K562 (cell line): Measurements from ENCODE around the gene FAM83E. TPM values are rescaled to one million over a fixed set of nuclear protein-coding genes. Genes with fewer than 3 reads are reported as not detected.

Source experiments
- CBFA2T3 ChIP-seq: fragments of 450-650 bp; IDR thresholded peaks from 2 replicates; pipeline ENCODE4 v1.6.1; 2017
- CCAR2 ChIP-seq: fragments of 200-400 bp; formaldehyde crosslinking; IDR thresholded peaks from 2 replicates; pipeline ENCODE4 v1.6.1; 2017; ENCODE audit warnings: mild to moderate bottlenecking, low read depth, low read length
- CHCHD3 ChIP-seq: fragments of 250-450 bp; sonication (Bioruptor Pico); IDR thresholded peaks from 2 replicates; pipeline ENCODE4 v2.1.2; 2022; ENCODE audit warnings: mild to moderate bottlenecking
- DMBX1 ChIP-seq: fragments of 250-450 bp; sonication (Bioruptor Pico); IDR thresholded peaks from 2 replicates; pipeline ENCODE4 v1.8.0; 2022; ENCODE audit warnings: inconsistent platforms, mild to moderate bottlenecking, moderate library complexity, borderline replicate concordance
- HIVEP1 ChIP-seq: fragments of 250-450 bp; sonication (Bioruptor Pico); IDR thresholded peaks from 2 replicates; pipeline ENCODE4 v1.4.0; 2020; ENCODE audit warnings: mild to moderate bottlenecking
- HMBOX1 ChIP-seq: sonication (generic); IDR thresholded peaks from 2 replicates; pipeline ENCODE4 v1.6.1; 2016
- KAT8 ChIP-seq: fragments of 450-650 bp; IDR thresholded peaks from 2 replicates; pipeline ENCODE4 v1.6.1; 2016; ENCODE audit warnings: low read depth, mild to moderate bottlenecking
- KDM1A ChIP-seq, 2 experiments: fragments of 450-650 bp; IDR thresholded peaks; 2 replicates each; pipeline ENCODE4 v1.6.1; 2016; ENCODE audit warnings: mild to moderate bottlenecking in 2 of 2
- MTA1 ChIP-seq: fragments of 450-650 bp; IDR thresholded peaks from 2 replicates; pipeline ENCODE4 v1.6.1; 2017; ENCODE audit warnings: borderline replicate concordance
- MXI1 ChIP-seq: IDR thresholded peaks from 2 replicates; pipeline ENCODE4 v1.6.1; 2011; ENCODE audit warnings: low read depth, mild to moderate bottlenecking, improper control_type of control experiment, low read length
- MYC ChIP-seq, 2 experiments: fragments of 250-450 bp in 1 of 2; sonication (Bioruptor Pico) in 1 of 2; IDR thresholded peaks; 2 replicates each; pipeline versions ENCODE4 v1.5.1 to v1.6.1; 2012 to 2021; ENCODE audit warnings: low read depth in 2 of 2, borderline replicate concordance in 1 of 2, improper control_type of control experiment in 1 of 2, low read length in 1 of 2, mild to moderate bottlenecking in 1 of 2, moderate library complexity in 1 of 2
- NCOA1 ChIP-seq: fragments of 450-650 bp; IDR thresholded peaks from 2 replicates; pipeline ENCODE4 v1.6.1; 2016; ENCODE audit warnings: low read depth
- NR1H2 ChIP-seq: sonication (generic); formaldehyde crosslinking; IDR thresholded peaks from 2 replicates; pipeline ENCODE4 v1.4.0; 2020; ENCODE audit warnings: mild to moderate bottlenecking, missing genetic modification reagents
- POLR2G ChIP-seq: fragments of 200-400 bp; formaldehyde crosslinking; IDR thresholded peaks from 2 replicates; pipeline ENCODE4 v1.6.1; 2017; ENCODE audit warnings: low read depth, mild to moderate bottlenecking, antibody characterized with exemption, low read length, moderate library complexity
- PYGO2 ChIP-seq: fragments of 450-650 bp; IDR thresholded peaks from 2 replicates; pipeline ENCODE4 v1.6.1; 2016; ENCODE audit warnings: mild to moderate bottlenecking, missing genetic modification characterization, moderate library complexity, missing compliant biosample characterization
- RAD51 ChIP-seq: fragments of 450-650 bp; IDR thresholded peaks from 2 replicates; pipeline ENCODE4 v1.7.1; 2016; ENCODE audit warnings: low read depth, mild to moderate bottlenecking, borderline replicate concordance
- SMAD1 ChIP-seq: fragments of 150-350 bp; IDR thresholded peaks from 2 replicates; pipeline ENCODE4 v1.6.1; 2014; ENCODE audit warnings: low read length, low read depth; ENCODE audit not compliant: partially characterized antibody
- ZBTB17 ChIP-seq: fragments of 450-650 bp; formaldehyde crosslinking; IDR thresholded peaks from 2 replicates; pipeline ENCODE4 v1.4.0; 2020; ENCODE audit warnings: mild to moderate bottlenecking
- ZBTB33 ChIP-seq: sonication (generic); formaldehyde crosslinking; IDR thresholded peaks from 2 replicates; pipeline ENCODE4 v1.8.1; 2023; ENCODE audit warnings: mild to moderate bottlenecking, missing genetic modification reagents
- ZNF263 ChIP-seq: sonication (generic); formaldehyde crosslinking; IDR thresholded peaks from 2 replicates; pipeline ENCODE4 v1.8.0; 2022; ENCODE audit warnings: mild to moderate bottlenecking, missing genetic modification reagents, borderline replicate concordance
- ZNF3 ChIP-seq: fragments of 250-450 bp; sonication (Bioruptor Pico); IDR thresholded peaks from 2 replicates; pipeline ENCODE4 v1.5.0; 2021; ENCODE audit warnings: mild to moderate bottlenecking, moderate library complexity
- ZNF507 ChIP-seq: conservative IDR thresholded peaks from 2 replicates; pipeline ENCODE4 v1.6.1; 2017; ENCODE audit warnings: missing genetic modification characterization, missing compliant biosample characterization
- ZNF589 ChIP-seq: fragments of 200-800 bp; sonication (Bioruptor generic); IDR thresholded peaks from 2 replicates; pipeline ENCODE4 v1.6.1; 2016; ENCODE audit warnings: low read depth, missing genetic modification characterization, missing compliant biosample characterization
- ZNF644 ChIP-seq: fragments of 200-800 bp; sonication (Bioruptor generic); IDR thresholded peaks from 2 replicates; pipeline ENCODE4 v1.6.1; 2016; ENCODE audit warnings: low read depth, missing genetic modification characterization, missing compliant biosample characterization
- ZNF655 ChIP-seq: fragments of 250-450 bp; sonication (Bioruptor Pico); IDR thresholded peaks from 2 replicates; pipeline ENCODE4 v1.5.0; 2021
- ZNF695 ChIP-seq: fragments of 450-650 bp; formaldehyde crosslinking; IDR thresholded peaks from 2 replicates; pipeline ENCODE4 v1.4.0; 2020; ENCODE audit warnings: mild to moderate bottlenecking, moderate library complexity
- ZZZ3 ChIP-seq: fragments of 450-650 bp; IDR thresholded peaks from 2 replicates; pipeline ENCODE4 v1.6.1; 2016; ENCODE audit warnings: antibody characterized with exemption, mild to moderate bottlenecking, moderate library complexity
- polyA plus RNA-seq, 8 experiments: library from polyadenylated mRNA; depleted of rRNA in 4 of 8; stranded (reverse) in 5 of 8; unstranded in 3 of 8; fragments of >200 nt; fragmentation: Nextera tagmentation in 2 of 8; fragmentation: Illumina TruSeq in 1 of 8; extraction: Ambion mirVana in 2 of 8; extraction: Trizol in 1 of 8; gene quantifications; 2 replicates each; pipeline versions ENCODE4 v1.2.1 to v1.2.3, GENCODE V29; 2011 to 2014; ENCODE audit warnings: inconsistent platforms in 1 of 8, missing spikeins in 1 of 8
- total RNA-seq, 7 experiments: library from RNA; depleted of rRNA in 6 of 7; stranded (reverse); fragments of >200 nt in 6 of 7; fragmentation: Illumina TruSeq in 2 of 7; extraction: Trizol in 2 of 7; gene quantifications; 2 replicates each; pipeline versions ENCODE4 v1.2.1 to v1.2.3, GENCODE V29; 2011 to 2021; ENCODE audit warnings: low replicate concordance in 1 of 7

The FAM83E gene
- total and polyA plus RNA-seq, 9 of the 15 experiments (the other 6 are each of a cell fraction or from before 2014, with no cell fraction given) = 0.15 to 0.87 (median 0.29) TPM; not detected in 4

- TF ChIP-seq CHCHD3 (CRISPR knock-in tag) (no peak), NCOA1 (no peak; the same call in 1 of the 2 replicates), ZBTB33 (CRISPR knock-in tag) (peak; percentile 97), KAT8 (no peak), KDM1A (IDR thresholded peaks at IDR 0.05) (no peak), ZNF644 (tag) (no peak), RAD51 (peak; percentile 72; the same call in 1 of the 2 replicates), NR1H2 (no peak), POLR2G (peak; percentile 51), ZNF507 (tag) (no peak), CCAR2 (no peak), HIVEP1 (CRISPR knock-in tag) (no peak), SMAD1 (peak; percentile 46), ZNF589 (CRISPR knock-in tag) (no peak), MYC (IDR thresholded peaks at IDR 0.05; ENCODE audit: low read depth, low read length) (peak; percentile 97), MYC (CRISPR knock-in tag; IDR thresholded peaks at IDR 0.05; ENCODE audit: borderline replicate concordance, low read depth) (peak; percentile 63; the same call in 1 of the 2 replicates), MTA1 (no peak), ZBTB17 (CRISPR knock-in tag) (peak; percentile 69), ZNF263 (CRISPR knock-in tag) (peak; percentile 75; the same call in 1 of the 2 replicates), ZNF695 (CRISPR knock-in tag) (no peak), CBFA2T3 (no peak), ZNF3 (no peak), ZZZ3 (no peak), MXI1 (no peak), ZNF655 (CRISPR knock-in tag) (no peak), DMBX1 (no peak), PYGO2 (tag) (no peak), HMBOX1 (no peak)
Measured at GRCh38 chr19:48637449-48637947, 22.6 kb upstream of the FAM83E start (continued).
